AG04450 (cell line): ENCODE data around the gene PRRG4. TPM values are rescaled to one million over a fixed set of nuclear protein-coding genes. Genes with fewer than 3 reads are reported as not detected.

Source experiments
- CTCF ChIA-PET: fragments of 300-600, 350-600 bp; formaldehyde crosslinking; extraction: SDS; loops from one replicate; lab custom pipeline; 2022; ENCODE audit warnings: antibody characterized with exemption, inconsistent platforms; lab: Charles Lee
- POLR2A ChIA-PET: fragments of 350-600 bp; formaldehyde crosslinking; extraction: SDS; loops from one replicate; lab custom pipeline; 2021; ENCODE audit warnings: antibody characterized with exemption, inconsistent platforms; lab: Yijun Ruan, JAX
- DNase-seq: peaks from one replicate; pipeline ENCODE4 v3.0.0-alpha.2; 2011; ENCODE audit warnings: low read depth, low spot score
- H3K27ac ChIP-seq: one replicate; pipeline ENCODE4 v1.5.1; 2012; ENCODE audit warnings: low read depth, low read length, control low read depth
- H3K27me3 ChIP-seq: one replicate; pipeline ENCODE4 v1.6.0; 2012; ENCODE audit warnings: low read length; ENCODE audit not compliant: control insufficient read depth, insufficient read depth
- H3K4me3 ChIP-seq: 2 replicates; pipeline ENCODE4 v1.5.1; 2011; ENCODE audit warnings: mild to moderate bottlenecking, low read depth, low read length, control low read depth
- H3K9me3 ChIP-seq: 2 replicates; pipeline ENCODE4 v1.5.1; 2012; ENCODE audit warnings: low read length; ENCODE audit not compliant: control insufficient read depth, insufficient read depth
- polyA plus RNA-seq: library from polyadenylated mRNA; depleted of rRNA; stranded (reverse); fragments of >200 nt; gene quantifications from 2 replicates; pipeline ENCODE4 v1.2.3, GENCODE V29; 2011
- TF ChIP-seq, protein P1 (sequence below): IDR thresholded peaks from 2 replicates; pipeline ENCODE4 v1.5.1; 2011; ENCODE audit warnings: low read depth, low read length, control low read depth, inconsistent platforms

Gene PRRG4
- polyA plus RNA-seq, 1 experiment, result not detected

DNA sequence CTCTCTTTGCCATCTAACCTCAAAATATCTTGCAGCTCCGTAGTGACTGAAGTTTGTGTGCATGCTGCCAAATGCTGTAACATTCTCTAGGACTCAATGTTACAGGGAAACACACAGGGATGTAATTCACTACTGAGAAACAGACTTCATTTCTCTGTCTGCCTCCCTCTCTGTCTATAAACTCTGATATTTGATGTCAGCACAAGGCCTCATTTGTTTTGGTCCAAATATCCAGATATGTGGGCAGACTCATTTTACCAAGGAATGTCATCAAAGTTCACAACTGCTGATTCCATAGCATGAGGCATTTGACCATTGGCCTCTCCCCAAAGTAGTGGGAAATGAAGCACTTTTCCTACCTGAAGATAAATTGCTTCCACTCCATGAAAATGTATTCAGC, 2.5 kb upstream of the PRRG4 start:
- Histone ChIP-seq H3K27ac (no peak overlapping the region), H3K4me3 (no peak overlapping the region), H3K9me3 (no peaks in the 10 kb centered on the region; the same call in 1 of the 2 replicates), H3K27me3 (peaks cover 26% of the 10 kb centered on the region)
- ChIA-PET POLR2A (no interaction called here), CTCF (no interaction called here)
- TF ChIP-seq, protein P1, sequence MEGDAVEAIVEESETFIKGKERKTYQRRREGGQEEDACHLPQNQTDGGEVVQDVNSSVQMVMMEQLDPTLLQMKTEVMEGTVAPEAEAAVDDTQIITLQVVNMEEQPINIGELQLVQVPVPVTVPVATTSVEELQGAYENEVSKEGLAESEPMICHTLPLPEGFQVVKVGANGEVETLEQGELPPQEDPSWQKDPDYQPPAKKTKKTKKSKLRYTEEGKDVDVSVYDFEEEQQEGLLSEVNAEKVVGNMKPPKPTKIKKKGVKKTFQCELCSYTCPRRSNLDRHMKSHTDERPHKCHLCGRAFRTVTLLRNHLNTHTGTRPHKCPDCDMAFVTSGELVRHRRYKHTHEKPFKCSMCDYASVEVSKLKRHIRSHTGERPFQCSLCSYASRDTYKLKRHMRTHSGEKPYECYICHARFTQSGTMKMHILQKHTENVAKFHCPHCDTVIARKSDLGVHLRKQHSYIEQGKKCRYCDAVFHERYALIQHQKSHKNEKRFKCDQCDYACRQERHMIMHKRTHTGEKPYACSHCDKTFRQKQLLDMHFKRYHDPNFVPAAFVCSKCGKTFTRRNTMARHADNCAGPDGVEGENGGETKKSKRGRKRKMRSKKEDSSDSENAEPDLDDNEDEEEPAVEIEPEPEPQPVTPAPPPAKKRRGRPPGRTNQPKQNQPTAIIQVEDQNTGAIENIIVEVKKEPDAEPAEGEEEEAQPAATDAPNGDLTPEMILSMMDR, result no peak
- no peak for DNase-seq

DNA sequence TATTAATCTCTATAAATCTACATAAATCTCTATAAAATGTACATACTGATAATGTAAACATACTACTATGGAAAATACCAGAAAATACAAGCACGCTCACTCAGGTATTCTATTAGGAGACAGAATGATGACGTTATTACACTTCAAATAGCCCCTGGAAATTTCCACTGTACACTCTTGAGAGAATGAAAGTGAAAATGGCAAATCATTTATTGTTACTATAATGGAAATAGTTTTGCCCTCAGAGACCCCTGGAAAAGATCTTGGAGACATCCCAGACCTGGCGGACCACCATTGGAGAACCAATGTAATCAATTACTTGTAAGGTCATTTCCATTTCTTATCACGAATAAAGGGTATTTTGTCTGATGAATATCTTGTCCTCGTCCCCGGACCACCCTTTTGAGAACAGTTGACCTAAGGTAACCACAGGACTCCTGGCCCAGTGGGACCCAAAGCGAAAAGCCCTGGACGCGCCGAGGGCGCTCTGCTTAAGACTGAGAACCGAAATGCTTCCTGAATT, 509 bp upstream of the PRRG4 start:
- no peaks in the 10 kb centered on the region; the same call in 1 of the 2 replicates for H3K9me3 ChIP-seq
- peak overlapping the region; percentile 61 for H3K4me3 ChIP-seq
- ChIA-PET POLR2A (no interaction called here), CTCF (no interaction called here)
- H3K27ac ChIP-seq, result no peak overlapping the region
- peaks cover 32% of the 10 kb centered on the region for H3K27me3 ChIP-seq
- TF ChIP-seq, protein P1, result no peak
- DNase-seq, result no peak

DNA sequence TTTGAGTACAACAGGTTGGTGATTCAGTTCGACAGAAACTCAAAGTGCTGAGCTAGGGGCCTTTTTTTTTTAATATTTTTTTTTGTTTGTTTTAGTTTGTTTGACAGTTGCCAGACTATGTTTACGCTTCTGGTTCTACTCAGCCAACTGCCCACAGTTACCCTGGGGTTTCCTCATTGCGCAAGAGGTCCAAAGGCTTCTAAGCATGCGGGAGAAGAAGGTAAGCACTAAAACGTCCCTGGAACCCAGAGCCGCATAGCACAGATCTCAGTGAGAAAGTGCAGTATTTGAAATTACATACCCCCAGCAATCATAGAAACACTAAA, 649 bp downstream of the PRRG4 start:
- no peak overlapping the region for H3K27ac ChIP-seq
- H3K27me3 ChIP-seq, result peaks cover 32% of the 10 kb centered on the region
- TF ChIP-seq, protein P1, result no peak
- CTCF ChIA-PET, result interaction anchor here (0.6 kb wide), 1 partner anchor 8 kb away, joined by 3 read pairs; no protein-coding TSS in a partner anchor
- POLR2A ChIA-PET, result interaction anchor here (0.8 kb wide), 1 partner anchor 63 kb away, joined by 3 read pairs; no protein-coding TSS in a partner anchor
- no peaks in the 10 kb centered on the region; the same call in 1 of the 2 replicates for H3K9me3 ChIP-seq
- H3K4me3 ChIP-seq, result no peak overlapping the region; the same call in 1 of the 2 replicates
- no peak for DNase-seq

DNA sequence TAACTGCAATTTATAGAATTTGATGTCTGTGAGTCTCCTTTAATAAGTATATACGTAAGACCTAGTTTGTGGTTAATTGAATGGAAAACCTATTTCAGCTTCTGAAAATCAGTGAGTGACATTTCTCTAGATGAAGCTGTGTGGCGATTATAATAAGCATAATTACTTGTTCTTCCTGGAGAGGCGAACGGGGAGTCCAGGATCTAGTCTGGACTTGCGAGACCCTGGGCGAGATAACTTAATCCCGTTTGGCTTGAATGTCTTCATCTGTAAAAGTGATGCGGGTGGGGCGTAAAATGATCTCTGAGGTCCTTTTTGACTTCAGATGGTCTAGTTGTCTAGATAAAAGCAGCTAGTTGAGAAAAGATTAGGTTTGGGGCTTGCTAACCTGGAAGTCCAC, 1.1 kb downstream of the PRRG4 start:
- no peaks in the 10 kb centered on the region; the same call in 1 of the 2 replicates for H3K9me3 ChIP-seq
- TF ChIP-seq, protein P1, result no peak
- no peak for DNase-seq
- no peak overlapping the region for H3K27ac ChIP-seq
- H3K27me3 ChIP-seq, result peaks cover 32% of the 10 kb centered on the region
- CTCF ChIA-PET, result interaction anchor here (0.6 to 0.8 kb wide), 2 partner anchors 8 to 22 kb away, joined by 3 read pairs; no protein-coding TSS in a partner anchor
- H3K4me3 ChIP-seq, result no peak overlapping the region
- POLR2A ChIA-PET, result interaction anchor here (0.8 kb wide), 1 partner anchor 62 kb away, joined by 3 read pairs; no protein-coding TSS in a partner anchor

DNA sequence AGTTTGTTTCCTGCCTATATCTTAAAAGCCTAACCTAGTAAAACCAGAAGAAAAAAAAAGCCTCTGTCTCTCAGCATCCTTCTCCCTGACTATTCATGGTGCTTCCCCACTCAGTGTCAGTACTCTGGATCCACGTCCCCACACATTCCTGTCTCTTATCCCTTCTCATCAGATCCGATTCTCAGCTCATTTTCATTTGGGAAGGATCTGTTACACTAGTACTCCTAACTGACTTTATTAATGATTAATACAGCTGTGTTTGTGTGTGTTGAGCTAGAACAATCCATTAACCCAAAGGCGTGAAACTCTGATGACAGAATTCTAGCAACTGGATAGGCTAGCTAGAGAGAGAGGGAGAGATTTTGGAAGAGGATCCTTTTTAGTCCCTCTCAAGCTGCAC, 1.5 kb downstream of the PRRG4 start:
- ChIA-PET CTCF (interaction anchor here (0.6 to 0.8 kb wide), 2 partner anchors 9 to 22 kb away, joined by 3 read pairs; no protein-coding TSS in a partner anchor), POLR2A (interaction anchor here (0.8 kb wide), 1 partner anchor 62 kb away, joined by 3 read pairs; no protein-coding TSS in a partner anchor)
- TF ChIP-seq, protein P1, result no peak
- Histone ChIP-seq H3K4me3 (no peak overlapping the region), H3K9me3 (no peaks in the 10 kb centered on the region; the same call in 1 of the 2 replicates), H3K27me3 (peaks cover 32% of the 10 kb centered on the region), H3K27ac (no peak overlapping the region)
- no peak for DNase-seq
